K562 (cell line): ENCODE results near the gene VPS11. TPM values are rescaled to one million over a fixed set of nuclear protein-coding genes. Genes with fewer than 3 reads are reported as not detected.

Experiments
- BHLHE40 ChIP-seq: IDR thresholded peaks from 2 replicates; pipeline ENCODE4 v1.6.1; 2011; ENCODE audit warnings: low read length, improper control_type of control experiment
- CREB3L1 ChIP-seq: fragments of 450-650 bp; IDR thresholded peaks from 2 replicates; pipeline ENCODE4 v1.6.1; 2014; ENCODE audit warnings: low read depth, mild to moderate bottlenecking, moderate library complexity, borderline replicate concordance
- EP300 ChIP-seq: IDR thresholded peaks from 2 replicates; pipeline ENCODE4 v1.6.1; 2012; ENCODE audit warnings: low read length, improper control_type of control experiment
- HBP1 ChIP-seq: fragments of 450-650 bp; formaldehyde crosslinking; IDR thresholded peaks from 2 replicates; pipeline ENCODE4 v1.4.0; 2022; ENCODE audit warnings: missing genetic modification characterization
- HDAC3 ChIP-seq: fragments of 450-650 bp; IDR thresholded peaks from 2 replicates; pipeline ENCODE4 v1.6.1; 2018; ENCODE audit warnings: borderline replicate concordance, mild to moderate bottlenecking, moderate library complexity; ENCODE audit not compliant: partially characterized antibody
- HDGF ChIP-seq: fragments of 450-650 bp; IDR thresholded peaks from 2 replicates; pipeline ENCODE4 v1.6.1; 2016
- KDM1A ChIP-seq, 2 experiments: fragments of 450-650 bp; IDR thresholded peaks; 2 replicates each; pipeline ENCODE4 v1.6.1; 2016; ENCODE audit warnings: mild to moderate bottlenecking in 2 of 2
- MAFK ChIP-seq: IDR thresholded peaks from 2 replicates; pipeline ENCODE4 v1.6.1; 2011; ENCODE audit warnings: low read length, improper control_type of control experiment
- MBD1 ChIP-seq: fragments of 250-450 bp; sonication (Bioruptor Pico); IDR thresholded peaks from 2 replicates; pipeline ENCODE4 v1.8.0; 2022; ENCODE audit warnings: inconsistent platforms
- MXI1 ChIP-seq: IDR thresholded peaks from 2 replicates; pipeline ENCODE4 v1.6.1; 2011; ENCODE audit warnings: low read depth, mild to moderate bottlenecking, improper control_type of control experiment, low read length
- NCOR1 ChIP-seq: fragments of 450-650 bp; IDR thresholded peaks from 2 replicates; pipeline ENCODE4 v1.6.1; 2016; ENCODE audit warnings: mild to moderate bottlenecking, moderate library complexity
- NFATC3 ChIP-seq: fragments of 450-650 bp; IDR thresholded peaks from 2 replicates; pipeline ENCODE4 v1.6.1; 2017; ENCODE audit warnings: mild to moderate bottlenecking
- NFXL1 ChIP-seq: fragments of 450-650 bp; formaldehyde crosslinking; IDR thresholded peaks from 2 replicates; pipeline ENCODE4 v1.4.0; 2021; ENCODE audit warnings: mild to moderate bottlenecking
- PML ChIP-seq: IDR thresholded peaks from 2 replicates; pipeline ENCODE4 v1.6.1; 2012; ENCODE audit warnings: low read length, inconsistent platforms
- POLR3G ChIP-seq: IDR thresholded peaks from 2 replicates; pipeline ENCODE4 v1.6.1; 2011; ENCODE audit not compliant: insufficient read length, insufficient replicate concordance; ENCODE audit errors: extremely low read depth
- PPARD ChIP-seq: fragments of 250-450 bp; sonication (Bioruptor Pico); IDR thresholded peaks from 2 replicates; pipeline ENCODE4 v1.8.0; 2022; ENCODE audit warnings: inconsistent platforms, mild to moderate bottlenecking, moderate library complexity
- RBM39 ChIP-seq: fragments of 200-400 bp; formaldehyde crosslinking; optimal IDR thresholded peaks from 2 replicates; pipeline ENCODE3; 2018; ENCODE audit warnings: low read depth, low read length
- SIN3A ChIP-seq, 2 experiments: fragments of 150-350 bp in 1 of 2; IDR thresholded peaks; 2 replicates each; pipeline ENCODE4 v1.6.1; 2011 to 2016; ENCODE audit warnings: borderline replicate concordance in 2 of 2, low read depth in 2 of 2, low read length in 2 of 2, mild to moderate bottlenecking in 2 of 2, moderate library complexity in 2 of 2; ENCODE audit not compliant: control insufficient read depth in 1 of 2
- SMARCA5 ChIP-seq: fragments of 450-650 bp; IDR thresholded peaks from 2 replicates; pipeline ENCODE4 v1.6.1; 2016
- SOX6 ChIP-seq: fragments of 450-650 bp; IDR thresholded peaks from 2 replicates; pipeline ENCODE4 v1.6.1; 2014; ENCODE audit warnings: mild to moderate bottlenecking
- ZBTB9 ChIP-seq: fragments of 450-650 bp; formaldehyde crosslinking; IDR thresholded peaks from 2 replicates; pipeline ENCODE4 v1.4.0; 2020; ENCODE audit warnings: mild to moderate bottlenecking, moderate library complexity
- ZNF232 ChIP-seq: sonication (generic); formaldehyde crosslinking; IDR thresholded peaks from 2 replicates; pipeline ENCODE4 v1.8.0; 2022; ENCODE audit warnings: mild to moderate bottlenecking, missing genetic modification reagents
- ZNF3 ChIP-seq: fragments of 250-450 bp; sonication (Bioruptor Pico); IDR thresholded peaks from 2 replicates; pipeline ENCODE4 v1.5.0; 2021; ENCODE audit warnings: mild to moderate bottlenecking, moderate library complexity
- ZNF311 ChIP-seq: fragments of 250-450 bp; sonication (Bioruptor Pico); IDR thresholded peaks from 2 replicates; pipeline ENCODE4 v1.4.0; 2020; ENCODE audit warnings: mild to moderate bottlenecking, moderate library complexity
- ZNF764 ChIP-seq: fragments of 250-450 bp; sonication (Bioruptor Pico); IDR thresholded peaks from 2 replicates; pipeline ENCODE4 v1.4.0; 2020; ENCODE audit warnings: low read depth, mild to moderate bottlenecking, moderate library complexity
- ZNF766 ChIP-seq: fragments of 200-800 bp; sonication (Bioruptor generic); conservative IDR thresholded peaks from 2 replicates; pipeline ENCODE4 v1.6.1; 2016; ENCODE audit warnings: missing genetic modification characterization, missing compliant biosample characterization
- ZSCAN29 ChIP-seq: fragments of 450-650 bp; IDR thresholded peaks from 2 replicates; pipeline ENCODE4 v1.6.1; 2017
- polyA plus RNA-seq, 8 experiments: library from polyadenylated mRNA; depleted of rRNA in 4 of 8; stranded (reverse) in 5 of 8; unstranded in 3 of 8; fragments of >200 nt; fragmentation: Nextera tagmentation in 2 of 8; fragmentation: Illumina TruSeq in 1 of 8; extraction: Ambion mirVana in 2 of 8; extraction: Trizol in 1 of 8; gene quantifications; 2 replicates each; pipeline versions ENCODE4 v1.2.1 to v1.2.3, GENCODE V29; 2011 to 2014; ENCODE audit warnings: inconsistent platforms in 1 of 8, missing spikeins in 1 of 8
- total RNA-seq, 7 experiments: library from RNA; depleted of rRNA in 6 of 7; stranded (reverse); fragments of >200 nt in 6 of 7; fragmentation: Illumina TruSeq in 2 of 7; extraction: Trizol in 2 of 7; gene quantifications; 2 replicates each; pipeline versions ENCODE4 v1.2.1 to v1.2.3, GENCODE V29; 2011 to 2021; ENCODE audit warnings: low replicate concordance in 1 of 7

The VPS11 gene
- total and polyA plus RNA-seq, 9 of the 15 experiments (the other 6 are each of a cell fraction or from before 2014, with no cell fraction given): 14.1 to 35.5 (median 27.5) TPM

- peak; percentile 38 to 52; a peak in 2 of 4 replicates for TF ChIP-seq KDM1A (IDR thresholded peaks at IDR 0.05)
- peak; percentile 70 for TF ChIP-seq HDAC3
- TF ChIP-seq NFXL1: no peak
- TF ChIP-seq MBD1 (CRISPR knock-in tag): no peak
- TF ChIP-seq HDGF: no peak
- no peak for TF ChIP-seq ZNF3 (CRISPR knock-in tag)
- no peak for TF ChIP-seq SMARCA5
- no peak for TF ChIP-seq SIN3A (IDR thresholded peaks at IDR 0.05; ENCODE audit: borderline replicate concordance in 2 of 2, control insufficient read depth in 1 of 2, low read depth in 2 of 2, low read length in 2 of 2)
- no peak for TF ChIP-seq ZNF232 (CRISPR knock-in tag)
- TF ChIP-seq PPARD (CRISPR knock-in tag): no peak
- TF ChIP-seq ZNF764 (CRISPR knock-in tag): no peak
- no peak for TF ChIP-seq ZBTB9 (CRISPR knock-in tag)
- 0 out of 2 replicates have a peak, but pooled peaks have one; percentile 2 for TF ChIP-seq ZSCAN29
- peak; percentile 93 for TF ChIP-seq EP300
- peak; percentile 89 for TF ChIP-seq PML
- no peak for TF ChIP-seq HBP1 (CRISPR knock-in tag)
- TF ChIP-seq ZNF311 (CRISPR knock-in tag): no peak
- no peak for TF ChIP-seq NFATC3
- 0 out of 2 replicates have a peak, but pooled peaks have one; percentile 43 for TF ChIP-seq ZNF766
- TF ChIP-seq SOX6: peak; percentile 81
- TF ChIP-seq NCOR1: peak; percentile 94
- no peak for TF ChIP-seq RBM39
- 0 out of 2 replicates have a peak, but pooled peaks have one; percentile 26 for TF ChIP-seq MXI1
- TF ChIP-seq MAFK: no peak; the same call in 1 of the 2 replicates
- no peak for TF ChIP-seq POLR3G
- TF ChIP-seq CREB3L1: no peak
- TF ChIP-seq BHLHE40: peak; percentile 63; the same call in 1 of the 2 replicates
Observed at GRCh38 chr11:119085437-119085847, 17.8 kb downstream of the VPS11 start (continued).
